Gastroesophageal sphincter (tissue), 4 donors: ENCODE results near the gene GGA3. TPM values are rescaled to one million over a fixed set of nuclear protein-coding genes. Genes with fewer than 3 reads are reported as not detected.
"Not testable (repeated sequence)": the region's sequence is repeated elsewhere in the genome, so short reads cannot be mapped to it uniquely, and the experiment has no call there.

Experiments used
- ATAC-seq: fragments of 150-250 bp; one replicate; pipeline ENCODE4 v1.9.1; 2016; ENCODE audit warnings: mild to moderate bottlenecking, moderate library complexity
- H3K27ac ChIP-seq, 4 donors: fragments of 200-600 bp; sonication (generic) in 3 of 4; 1 replicate in 3 of 4; 2 replicates in 1 of 4; pipeline ENCODE4 v1.5.1; 2016 to 2019
- H3K27me3 ChIP-seq: fragments of 200-600 bp; sonication (generic); one replicate; pipeline ENCODE4 v1.5.1; 2019
- H3K36me3 ChIP-seq, 2 donors: fragments of 200-600 bp; sonication (generic); one replicate each; pipeline ENCODE4 v1.5.1; 2019; ENCODE audit warnings: control low read depth in 1 of 2
- H3K4me1 ChIP-seq, 3 donors: fragments of 200-600 bp; sonication (generic); 1 replicate in 2 of 3; 2 replicates in 1 of 3; pipeline ENCODE4 v1.5.1; 2016 to 2019; ENCODE audit warnings: control low read depth in 2 of 3
- H3K4me3 ChIP-seq, 2 donors: fragments of 200-600 bp; sonication (generic); one replicate each; pipeline ENCODE4 v1.5.1; 2019; ENCODE audit warnings: mild to moderate bottlenecking in 1 of 2, moderate library complexity in 1 of 2
- H3K9me3 ChIP-seq, 3 donors: fragments of 200-600 bp; sonication (generic); one replicate each; pipeline ENCODE4 v1.5.1; 2017 to 2019; ENCODE audit warnings: control low read depth in 2 of 3
- EP300 ChIP-seq: sonication (generic); formaldehyde crosslinking; IDR thresholded peaks from one replicate; pipeline ENCODE4 v1.6.1; 2017; ENCODE audit warnings: antibody characterized with exemption, mild to moderate bottlenecking
- POLR2A ChIP-seq, 2 donors: fragments of 450-650 bp; IDR thresholded peaks; one replicate each; pipeline ENCODE4 v1.6.1; 2017; ENCODE audit warnings: antibody characterized with exemption in 2 of 2, mild to moderate bottlenecking in 2 of 2, moderate library complexity in 1 of 2
- POLR2AphosphoS5 ChIP-seq: sonication (generic); formaldehyde crosslinking; IDR thresholded peaks from one replicate; pipeline ENCODE4 v1.6.1; 2017; ENCODE audit warnings: antibody characterized with exemption
- WGBS, 2 donors: methylation state at CpG; one replicate each; pipeline ENCODE4 v1.1.5; 2018; ENCODE audit warnings: low coverage in 1 of 2; 5-methylcytosine and 5-hydroxymethylcytosine counted together
- total RNA-seq, 4 donors: library from RNA; depleted of rRNA; stranded (reverse); fragments of >200 nt; gene quantifications; one replicate each; pipeline ENCODE4 v1.1.0, GENCODE V29; 2016
- TF ChIP-seq, protein P1 (sequence below), 4 experiments: fragments of 200-600 bp in 2 of 4; fragments of 450-650 bp in 2 of 4; sonication (generic) in 1 of 4; IDR thresholded peaks; one replicate each; pipeline ENCODE4 v1.5.1; 2017 to 2019; ENCODE audit warnings: antibody characterized with exemption in 4 of 4, mild to moderate bottlenecking in 2 of 4, moderate library complexity in 2 of 4

GGA3 gene
- total RNA-seq, 4 donors from 2014 or later, result 19.5 to 27.8 (median 24.5) TPM

GRCh38 chr17:75263055-75263454 is 1.6 kb upstream of the GGA3 start:
- no peaks in the 10 kb centered on the region for H3K27me3 ChIP-seq
- WGBS, 2 donors, result 92% methylated on average over 3 of the region's 4 CpGs; no CpG with 5 or more reads in 1 of the 2 donors
- ATAC-seq, result no peak
- H3K4me3 ChIP-seq, result no peak overlapping the region
- H3K4me1 ChIP-seq, result peaks cover 8 to 52% (median 24%) of the 10 kb centered on the region in 3 donors
- H3K9me3 ChIP-seq, result no peaks in the 10 kb centered on the region
- H3K27ac ChIP-seq, result no peak overlapping the region
- H3K36me3 ChIP-seq, result peaks cover 0 to 50% of the 10 kb centered on the region in 2 donors
- TF ChIP-seq POLR2A (IDR thresholded peaks at IDR 0.05) (no peak), EP300 (no peak), POLR2AphosphoS5 (no peak)
- TF ChIP-seq, protein P1, sequence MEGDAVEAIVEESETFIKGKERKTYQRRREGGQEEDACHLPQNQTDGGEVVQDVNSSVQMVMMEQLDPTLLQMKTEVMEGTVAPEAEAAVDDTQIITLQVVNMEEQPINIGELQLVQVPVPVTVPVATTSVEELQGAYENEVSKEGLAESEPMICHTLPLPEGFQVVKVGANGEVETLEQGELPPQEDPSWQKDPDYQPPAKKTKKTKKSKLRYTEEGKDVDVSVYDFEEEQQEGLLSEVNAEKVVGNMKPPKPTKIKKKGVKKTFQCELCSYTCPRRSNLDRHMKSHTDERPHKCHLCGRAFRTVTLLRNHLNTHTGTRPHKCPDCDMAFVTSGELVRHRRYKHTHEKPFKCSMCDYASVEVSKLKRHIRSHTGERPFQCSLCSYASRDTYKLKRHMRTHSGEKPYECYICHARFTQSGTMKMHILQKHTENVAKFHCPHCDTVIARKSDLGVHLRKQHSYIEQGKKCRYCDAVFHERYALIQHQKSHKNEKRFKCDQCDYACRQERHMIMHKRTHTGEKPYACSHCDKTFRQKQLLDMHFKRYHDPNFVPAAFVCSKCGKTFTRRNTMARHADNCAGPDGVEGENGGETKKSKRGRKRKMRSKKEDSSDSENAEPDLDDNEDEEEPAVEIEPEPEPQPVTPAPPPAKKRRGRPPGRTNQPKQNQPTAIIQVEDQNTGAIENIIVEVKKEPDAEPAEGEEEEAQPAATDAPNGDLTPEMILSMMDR (IDR thresholded peaks at IDR 0.05), result no peak

DNA sequence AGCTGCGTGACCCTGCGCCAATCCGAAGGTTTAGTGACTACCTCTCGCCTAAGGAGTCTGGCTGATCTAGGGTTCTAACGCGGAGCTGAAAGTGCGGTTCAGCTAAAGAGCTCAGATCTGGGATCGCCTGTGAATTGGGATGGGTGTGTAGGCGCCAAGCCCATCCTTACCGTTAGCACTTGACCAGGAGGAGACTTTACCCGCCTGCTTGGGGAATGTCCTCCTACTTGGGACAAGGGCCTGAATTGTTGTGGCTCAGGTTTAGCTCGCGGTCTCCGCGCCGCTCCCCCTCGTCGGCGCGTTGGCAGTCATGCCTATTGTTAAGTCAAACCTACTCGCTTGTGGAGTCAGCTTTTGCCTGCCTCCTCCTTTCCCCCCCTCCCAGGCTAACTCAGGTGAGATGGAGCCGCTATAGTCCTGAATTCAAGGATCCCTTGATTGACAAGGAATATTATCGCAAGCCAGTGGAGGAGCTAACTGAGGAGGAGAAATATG is 753 bp upstream of the GGA3 start:
- H3K4me1 ChIP-seq, result peaks cover 8 to 49% (median 24%) of the 10 kb centered on the region in 3 donors
- TF ChIP-seq EP300 (no peak), POLR2AphosphoS5 (no peak), POLR2A (IDR thresholded peaks at IDR 0.05) (no peak)
- TF ChIP-seq, protein P1 (IDR thresholded peaks at IDR 0.05), result no peak
- H3K27me3 ChIP-seq, result no peaks in the 10 kb centered on the region
- no peaks in the 10 kb centered on the region for H3K9me3 ChIP-seq
- H3K27ac ChIP-seq, result peak overlapping the region; percentile 77 to 95 (median 90)
- peaks cover 0 to 43% of the 10 kb centered on the region in 2 donors for H3K36me3 ChIP-seq
- H3K4me3 ChIP-seq, result peak overlapping the region; percentile 70 to 99
- 5 to 20% methylated on average over 1 to 4 of the region's 23 CpGs for WGBS, 2 donors
- peak; percentile 37 for ATAC-seq

DNA sequence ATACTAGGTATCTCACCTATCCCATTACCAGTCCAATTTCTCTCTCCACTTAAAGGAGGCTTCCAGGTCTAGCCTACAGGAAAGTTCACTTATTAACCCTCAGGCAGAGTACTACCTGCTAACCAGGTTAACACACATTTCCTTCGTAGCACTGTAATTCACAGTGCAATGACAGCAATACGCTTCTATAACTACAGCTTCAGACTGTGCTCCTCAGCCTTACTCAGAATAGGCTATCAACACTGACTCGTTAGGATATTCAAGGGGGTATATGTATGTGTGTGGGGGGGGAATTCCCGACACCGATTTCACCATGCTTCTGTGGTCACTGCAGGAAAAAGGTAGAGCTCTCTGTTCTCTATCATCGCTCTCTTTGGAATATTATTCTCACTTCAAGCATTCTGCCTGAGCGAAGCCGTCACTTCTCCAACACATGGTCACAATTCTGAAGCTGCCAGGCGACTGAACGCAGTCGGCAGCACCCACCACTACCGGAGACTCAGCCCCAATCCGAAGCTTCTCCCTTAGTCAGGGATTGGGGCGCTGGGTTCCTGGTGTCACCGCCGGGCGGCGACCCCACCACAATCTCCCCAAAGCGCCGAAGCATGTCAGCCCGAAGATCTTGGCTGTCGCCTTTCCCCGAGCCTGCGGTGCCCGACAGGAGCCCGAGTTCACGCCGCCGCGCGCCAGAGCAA is 618 bp downstream of the GGA3 start:
- Histone ChIP-seq H3K27me3 (no peaks in the 10 kb centered on the region), H3K4me1 (peaks cover 8 to 49% (median 24%) of the 10 kb centered on the region in 3 donors), H3K4me3 (peak overlapping the region; percentile 70 to 99), H3K27ac (peak overlapping the region; percentile 77 to 95 (median 90)), H3K9me3 (no peaks in the 10 kb centered on the region), H3K36me3 (peaks cover 0 to 30% of the 10 kb centered on the region in 2 donors)
- 0 to 11% methylated on average over 4 to 10 of the region's 31 CpGs for WGBS, 2 donors
- ATAC-seq, result no peak
- TF ChIP-seq POLR2A (IDR thresholded peaks at IDR 0.05), result no peak
- TF ChIP-seq, protein P1 (IDR thresholded peaks at IDR 0.05), result peak in 3 of 4 experiments; percentile 5 to 16 (median 14)

GRCh38 chr17:75257228-75257627 is 4.2 kb downstream of the GGA3 start:
- WGBS, 2 donors, result 21 to 67% methylated on average over 1 to 2 of the region's 2 CpGs
- H3K36me3 ChIP-seq, H3K27me3 ChIP-seq, H3K9me3 ChIP-seq, H3K4me3 ChIP-seq, H3K27ac ChIP-seq, ATAC-seq: not testable (repeated sequence)
- H3K4me1 ChIP-seq, result peaks cover 8 to 36% (median 16%) of the 10 kb centered on the region in 3 donors

- not testable (repeated sequence) for H3K36me3 ChIP-seq, H3K27ac ChIP-seq, H3K4me3 ChIP-seq, H3K27me3 ChIP-seq, H3K9me3 ChIP-seq, ATAC-seq
- peaks cover 8 to 34% (median 15%) of the 10 kb centered on the region in 3 donors for H3K4me1 ChIP-seq
- WGBS, 2 donors, result 80% methylated on average over 4 to 10 of the region's 11 CpGs
Observed at GRCh38 chr17:75255954-75256698, 5.3 kb downstream of the GGA3 start.
